Stimulated activated CD8-positive, alpha-beta memory T cell treated with anti-CD3 and anti-CD28 coated beads, Interleukin-4, amount 100 ng/mL, for 1 hour (primary cell): ENCODE measurements around the gene DDHD1.

Experiments used
- DNase-seq, 2 donors: peaks; one replicate each; pipeline ENCODE4 v3.0.0-alpha.2; 2020; ENCODE audit warnings: low read depth in 2 of 2, low spot score in 1 of 2

Gene DDHD1

DNA sequence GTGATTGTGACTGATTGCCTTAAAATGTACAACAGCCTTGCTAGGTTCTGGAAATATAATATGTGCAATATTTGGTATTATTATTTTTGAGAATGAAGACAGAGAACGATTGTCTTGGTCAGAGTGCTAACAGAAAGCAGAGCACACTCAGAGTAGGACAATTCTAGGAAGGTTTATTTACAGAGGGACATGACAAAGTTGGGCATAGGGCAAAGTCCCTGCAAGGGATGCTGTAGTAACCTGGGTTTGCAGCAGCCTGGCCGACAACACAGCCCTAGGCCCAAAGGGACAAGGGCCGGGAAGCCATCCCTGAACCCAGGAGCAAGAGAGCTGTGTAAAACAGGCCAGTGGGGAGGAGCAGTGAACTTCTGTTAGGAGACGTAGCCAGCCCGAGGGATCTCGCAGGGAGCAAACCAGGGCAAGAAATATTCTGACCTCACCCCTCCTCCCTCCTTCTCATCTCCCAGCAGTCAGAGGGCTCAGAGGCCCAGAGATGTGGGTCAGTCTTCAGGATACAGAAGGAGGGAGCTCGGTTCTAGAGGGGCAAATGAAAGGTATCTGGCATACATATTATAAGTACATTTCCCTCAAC is 151.2 kb downstream of the DDHD1 start:
- DNase-seq, result no peak

DNA sequence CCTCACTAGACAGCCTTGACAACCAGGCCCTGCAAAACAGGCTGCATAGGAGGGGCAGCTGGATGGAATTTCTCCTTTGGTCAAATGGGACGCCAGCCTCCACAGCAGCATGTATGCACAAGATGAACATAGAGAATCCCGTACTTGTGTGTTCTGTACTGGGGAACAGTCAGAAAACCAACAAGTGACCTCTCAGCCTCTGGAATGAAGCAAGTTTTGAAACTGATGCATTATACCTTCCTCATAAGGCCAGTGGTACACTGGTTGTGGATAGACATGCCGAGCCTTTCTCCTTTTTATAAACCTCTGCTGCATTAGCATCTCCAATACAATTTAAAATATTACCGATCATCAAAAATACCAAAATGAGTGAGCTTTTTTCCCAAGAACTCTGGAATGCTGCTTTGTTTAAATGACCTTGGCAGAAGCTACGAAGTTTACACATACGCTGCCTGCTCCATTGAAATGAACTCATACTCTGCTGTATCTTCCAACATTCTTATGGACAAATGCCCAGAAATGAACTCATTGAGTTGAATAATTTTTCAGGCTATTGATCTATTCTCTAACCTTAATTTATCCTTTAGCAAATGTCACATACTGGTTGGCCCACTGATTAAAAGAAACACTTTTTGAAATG is 154.6 kb downstream of the DDHD1 start:
- DNase-seq, result no peak

- DNase-seq, result no peak
These were observed 156.6 kb downstream of the DDHD1 start for GRCh38 chr14:52996493-52996892.

- DNase-seq, result no peak
These were observed 157.1 kb downstream of the DDHD1 start for GRCh38 chr14:52995998-52996397.

GRCh38 chr14:52992236-52992870 is 160.8 kb downstream of the DDHD1 start:
- no peak for DNase-seq

GRCh38 chr14:52988139-52988538 is 165.0 kb downstream of the DDHD1 start:
- no peak for DNase-seq

GRCh38 chr14:52987514-52987913 is 165.6 kb downstream of the DDHD1 start:
- DNase-seq, result no peak

DNA sequence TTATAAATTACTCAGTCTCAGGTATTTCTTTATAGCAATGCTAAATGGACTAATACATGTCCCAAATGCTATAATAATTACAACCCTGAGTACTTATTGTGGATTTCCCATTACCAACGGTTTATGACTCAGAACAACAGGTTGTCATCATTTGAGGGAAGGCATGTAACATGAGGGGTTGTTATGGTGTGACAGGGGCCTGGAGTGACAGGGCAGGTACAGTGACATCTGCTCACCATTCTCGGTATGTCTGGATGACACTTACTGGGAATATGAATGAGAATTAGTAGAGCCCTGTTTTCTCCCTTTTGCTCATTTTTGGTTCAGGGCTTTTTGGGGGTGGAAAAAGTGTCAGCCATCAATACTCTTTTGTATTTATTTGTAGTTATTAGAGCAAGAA is 166.1 kb downstream of the DDHD1 start:
- no peak for DNase-seq
